ENCODE measurements around the gene INAFM2. TPM values are rescaled to one million over a fixed set of nuclear protein-coding genes. Genes with fewer than 3 reads are reported as not detected.

The INAFM2 gene
- total and polyA plus RNA-seq, 10 donors = 7.4 to 29.6 (median 18.7) TPM

- intact Hi-C loops (cut with DNase I; ENCODE audit: low total_unique reads) = no loop called here
- no peak overlapping the region for H3K4me3 ChIP-seq
- H3K4me1 ChIP-seq = peaks cover 0 to 22% (median 12%) of the 10 kb centered on the region in 6 donors
- no peaks in the 10 kb centered on the region for H3K9me3 ChIP-seq
- 85 to 93% (median 92%) methylated on average over 15 of the region's 15 CpGs for WGBS, 5 donors
- no peaks in the 10 kb centered on the region for H3K36me3 ChIP-seq
- no peak for TF ChIP-seq POLR2A (IDR thresholded peaks at IDR 0.05)
- no peak for TF ChIP-seq CTCF (IDR thresholded peaks at IDR 0.05 in 8 of 11, conservative IDR thresholded peaks at IDR 0.05 in 3 of 11)
- no peak for TF ChIP-seq POLR2AphosphoS5 (IDR thresholded peaks at IDR 0.05)
- no peak for DNase-seq
- peaks cover 0 to 5% (median 0%) of the 10 kb centered on the region in 7 donors for H3K27me3 ChIP-seq (replicated peaks in 1 of 7)
- H3K27ac ChIP-seq = no peak overlapping the region
These were observed 23.4 kb downstream of the INAFM2 start for GRCh38 chr15:40346579-40347558.

GRCh38 chr15:40347559-40348473 lies 24.3 kb downstream of the INAFM2 start:
- H3K9me3 ChIP-seq = no peaks in the 10 kb centered on the region
- peaks cover 0 to 22% (median 12%) of the 10 kb centered on the region in 6 donors for H3K4me1 ChIP-seq
- intact Hi-C loops (cut with DNase I; ENCODE audit: low total_unique reads) = no loop called here
- DNase-seq = no peak
- WGBS, 5 donors = 86 to 92% (median 90%) methylated on average over 9 to 11 of the region's 11 CpGs
- TF ChIP-seq POLR2AphosphoS5 (IDR thresholded peaks at IDR 0.05) (no peak), POLR2A (IDR thresholded peaks at IDR 0.05) (no peak), CTCF (IDR thresholded peaks at IDR 0.05 in 8 of 11, conservative IDR thresholded peaks at IDR 0.05 in 3 of 11) (no peak)
- no peak overlapping the region for H3K27ac ChIP-seq
- no peak overlapping the region for H3K4me3 ChIP-seq
- no peaks in the 10 kb centered on the region for H3K36me3 ChIP-seq
- H3K27me3 ChIP-seq (replicated peaks in 1 of 7) = peaks cover 0 to 5% (median 0%) of the 10 kb centered on the region in 7 donors

- Histone ChIP-seq H3K27ac (no peak overlapping the region), H3K4me3 (no peak overlapping the region), H3K36me3 (no peaks in the 10 kb centered on the region), H3K9me3 (no peaks in the 10 kb centered on the region), H3K4me1 (peaks cover 0 to 16% (median 12%) of the 10 kb centered on the region in 6 donors), H3K27me3 (replicated peaks in 1 of 7) (peaks cover 0 to 5% (median 0%) of the 10 kb centered on the region in 7 donors)
- DNase-seq = no peak
- no peak for TF ChIP-seq POLR2AphosphoS5 (IDR thresholded peaks at IDR 0.05)
- TF ChIP-seq CTCF (IDR thresholded peaks at IDR 0.05 in 8 of 11, conservative IDR thresholded peaks at IDR 0.05 in 3 of 11) = no peak
- no peak for TF ChIP-seq POLR2A (IDR thresholded peaks at IDR 0.05)
- intact Hi-C loops (cut with DNase I; ENCODE audit: low total_unique reads) = no loop called here
- 70 to 91% (median 73%) methylated on average over 5 of the region's 5 CpGs for WGBS, 5 donors
These were observed 25.0 kb downstream of the INAFM2 start for GRCh38 chr15:40348474-40348870.
